NCI-H748 treated with DMSO at 0.1 percent for 48 hours (cell line): ENCODE data around the gene TYR.
A peak's percentile ranks its signal among the peaks of the same experiment; 100 is the strongest.
"Not testable (repeated sequence)": the region's sequence is repeated elsewhere in the genome, so short reads cannot be mapped to it uniquely, and the experiment has no call there.

Source experiments
- DNase-seq: peaks from one replicate; lab custom pipeline; 2025; lab: John Stamatoyannopoulos, UW

The TYR gene

DNA sequence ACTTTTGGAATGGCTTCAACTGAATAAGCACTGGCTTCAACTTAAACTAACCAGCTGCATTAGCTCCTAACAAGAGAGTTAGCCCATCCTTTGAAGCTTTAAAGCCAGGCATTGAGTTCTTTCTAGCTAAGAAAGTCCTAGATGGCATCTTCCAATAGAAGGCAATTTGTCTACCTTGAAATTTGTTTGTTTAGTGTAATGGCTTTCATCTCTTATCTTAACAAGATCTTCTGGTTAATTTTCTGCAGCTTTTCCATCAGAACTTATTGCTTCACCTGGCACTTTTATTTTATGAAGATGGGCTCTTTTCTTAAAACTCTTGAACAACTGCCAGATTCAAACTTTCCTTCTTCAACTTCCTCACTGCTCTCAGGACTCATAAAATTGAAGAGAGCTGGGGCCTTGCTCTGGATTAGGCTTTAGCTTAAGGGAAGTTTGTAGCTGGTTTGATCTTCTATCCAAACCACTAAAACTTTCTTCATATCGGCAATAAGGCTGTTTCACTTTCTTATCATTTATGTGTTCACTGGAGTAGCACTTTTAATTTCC is 94.9 kb downstream of the TYR start:
- not testable (repeated sequence) for DNase-seq

- not testable (repeated sequence) for DNase-seq
Observed at GRCh38 chr11:89273220-89273619, 95.5 kb downstream of the TYR start.

- DNase-seq: no peak
Observed at GRCh38 chr11:89275966-89276365, 98.3 kb downstream of the TYR start.

DNA sequence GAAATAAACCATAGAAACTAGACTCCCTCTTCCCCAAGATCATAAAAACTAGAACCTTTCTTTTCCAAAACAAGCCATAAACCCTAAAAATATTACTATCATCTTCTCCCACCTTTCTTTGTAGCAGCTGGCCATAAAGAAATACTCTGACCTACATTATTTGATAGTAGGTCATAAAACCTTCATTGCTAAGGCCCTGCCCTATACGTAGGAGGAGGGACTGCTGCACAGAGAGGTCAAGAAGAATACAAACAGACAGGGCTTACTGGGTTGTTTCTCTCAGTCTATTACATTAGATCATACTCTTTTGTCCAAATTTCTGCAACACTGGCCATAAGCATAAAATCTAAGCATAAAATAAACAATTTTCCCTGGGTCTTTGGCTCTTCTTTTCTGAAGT is 101.5 kb downstream of the TYR start:
- DNase-seq: no peak

- DNase-seq: not testable (repeated sequence)
Observed at GRCh38 chr11:89281032-89281677, 103.5 kb downstream of the TYR start.

DNA sequence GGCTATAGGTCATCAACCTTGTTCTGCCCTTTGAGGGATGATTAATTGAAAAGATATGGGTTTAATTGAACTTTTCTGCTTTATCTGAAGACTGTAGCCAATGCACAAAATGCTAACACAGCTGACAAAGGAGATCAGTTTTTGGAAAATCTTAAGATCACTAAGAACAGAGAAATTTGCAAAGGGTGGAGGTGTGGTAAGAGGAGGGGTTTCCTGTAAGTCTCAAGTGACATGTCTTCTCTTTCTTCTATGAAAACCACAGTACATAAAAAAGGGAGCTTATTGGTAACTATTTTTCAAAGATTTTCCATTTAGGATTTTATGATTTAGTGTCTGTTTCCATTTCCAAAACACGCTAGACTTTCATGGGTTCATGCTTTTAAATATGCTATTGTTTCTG is 108.9 kb downstream of the TYR start:
- not testable (repeated sequence) for DNase-seq

DNA sequence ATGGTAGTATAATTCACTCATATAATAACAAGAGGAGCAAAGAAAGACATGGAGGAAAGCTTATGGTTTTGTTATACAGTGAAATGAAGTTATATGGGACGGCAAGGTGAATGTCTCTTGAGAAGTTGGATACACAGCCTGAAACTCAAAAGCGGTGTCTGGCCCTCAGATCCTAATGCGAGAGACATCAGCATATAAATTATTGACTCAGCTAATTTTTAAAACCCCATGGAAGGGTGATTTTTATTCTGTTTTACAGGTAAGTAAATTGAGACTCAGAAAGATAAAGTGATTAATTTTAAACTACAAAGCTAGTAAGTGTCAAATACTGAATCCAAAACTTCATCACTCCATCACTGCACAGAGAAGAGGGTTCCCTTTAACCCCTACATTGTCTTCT is 110.3 kb downstream of the TYR start:
- DNase-seq: not testable (repeated sequence)

DNA sequence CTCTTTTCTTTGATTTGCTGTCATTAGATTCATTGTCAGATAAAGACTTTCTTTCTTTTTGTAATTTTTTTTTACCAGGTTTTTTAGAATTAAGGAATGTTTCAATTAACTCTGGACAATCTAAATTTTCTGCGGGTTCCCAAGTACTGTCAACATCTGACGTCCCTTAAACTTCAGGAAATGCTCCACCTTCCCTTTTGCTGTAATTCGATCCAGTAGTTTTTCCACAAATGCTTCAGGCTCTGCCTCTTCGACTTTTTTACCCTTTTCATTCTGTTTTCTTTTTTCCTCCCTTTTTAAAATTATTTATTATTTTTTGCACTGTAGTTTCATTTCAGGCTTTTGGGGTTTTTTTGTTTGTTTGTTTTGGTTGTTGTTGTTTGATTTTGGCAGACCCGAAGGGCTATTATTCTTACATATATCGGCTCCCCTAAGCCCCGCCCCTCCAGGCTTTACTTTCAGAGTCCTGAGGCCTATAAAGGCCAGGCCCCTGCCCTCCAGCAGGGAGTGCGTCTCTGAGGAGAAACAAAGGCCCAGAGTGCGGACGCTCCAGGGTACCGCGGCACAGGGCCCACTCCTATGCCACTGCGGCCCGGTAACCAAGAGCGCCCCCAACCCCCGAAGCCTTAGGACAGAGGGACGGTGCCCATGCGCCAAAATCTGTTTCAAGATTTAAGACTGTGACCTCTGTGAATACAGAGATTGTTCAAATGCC is 116.4 kb downstream of the TYR start:
- DNase-seq: no peak

DNA sequence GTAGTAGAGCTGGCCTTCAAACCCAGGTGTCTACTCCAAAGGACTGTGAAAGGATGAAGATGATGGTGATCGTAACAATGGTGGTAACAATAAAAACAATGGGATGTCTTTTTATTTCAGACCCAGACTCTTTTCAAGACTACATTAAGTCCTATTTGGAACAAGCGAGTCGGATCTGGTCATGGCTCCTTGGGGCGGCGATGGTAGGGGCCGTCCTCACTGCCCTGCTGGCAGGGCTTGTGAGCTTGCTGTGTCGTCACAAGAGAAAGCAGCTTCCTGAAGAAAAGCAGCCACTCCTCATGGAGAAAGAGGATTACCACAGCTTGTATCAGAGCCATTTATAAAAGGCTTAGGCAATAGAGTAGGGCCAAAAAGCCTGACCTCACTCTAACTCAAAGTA is 117.3 kb downstream of the TYR start:
- not testable (repeated sequence) for DNase-seq

DNA sequence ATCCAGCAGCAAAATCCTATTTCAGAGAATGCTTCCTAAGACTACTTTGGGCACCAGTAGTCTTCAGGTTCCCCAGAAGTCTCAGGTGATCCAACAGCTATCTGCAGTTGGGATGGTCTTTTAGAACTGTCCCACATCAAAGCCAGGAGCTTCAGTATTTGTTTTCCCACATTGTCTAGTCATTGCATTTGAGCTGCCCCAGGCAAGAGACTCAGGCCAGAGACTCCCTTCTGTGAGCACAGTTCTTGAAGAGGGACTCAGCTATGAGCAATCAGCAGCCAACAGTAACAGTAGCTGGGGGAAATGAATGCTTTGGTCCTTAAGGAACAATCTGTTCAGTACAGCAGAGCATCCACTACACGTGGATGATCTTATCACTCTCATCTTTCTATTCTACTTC is 125.4 kb downstream of the TYR start:
- not testable (repeated sequence) for DNase-seq

GRCh38 chr11:89308272-89308671 is 130.6 kb downstream of the TYR start:
- DNase-seq: not testable (repeated sequence)

- DNase-seq: not testable (repeated sequence)
Observed at GRCh38 chr11:89309321-89309985, 131.8 kb downstream of the TYR start.

- not testable (repeated sequence) for DNase-seq
Observed at GRCh38 chr11:89310607-89311006, 132.9 kb downstream of the TYR start.

DNA sequence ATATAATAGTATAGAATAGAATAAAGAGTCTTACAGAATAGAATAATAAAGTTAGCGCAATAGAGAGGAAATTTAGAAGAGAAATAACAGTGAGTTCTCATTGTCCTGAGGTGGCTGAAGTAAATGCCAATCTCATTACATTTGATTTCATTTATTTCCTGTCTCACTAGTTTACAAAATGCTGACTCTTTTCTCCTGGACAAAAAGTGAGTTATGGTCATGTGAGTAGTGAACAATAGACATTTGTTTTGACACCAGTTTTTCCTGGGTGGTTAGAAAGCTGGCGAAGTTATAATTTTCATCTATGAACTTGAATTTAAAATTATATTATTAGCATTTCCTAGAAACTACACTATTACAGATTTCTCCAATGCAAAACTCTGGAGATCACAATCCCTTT is 143.7 kb downstream of the TYR start:
- DNase-seq: no peak

- DNase-seq: no peak
Observed at GRCh38 chr11:89327885-89328284, 150.2 kb downstream of the TYR start.

- not testable (repeated sequence) for DNase-seq
Observed at GRCh38 chr11:89331940-89332339, 154.3 kb downstream of the TYR start.

DNA sequence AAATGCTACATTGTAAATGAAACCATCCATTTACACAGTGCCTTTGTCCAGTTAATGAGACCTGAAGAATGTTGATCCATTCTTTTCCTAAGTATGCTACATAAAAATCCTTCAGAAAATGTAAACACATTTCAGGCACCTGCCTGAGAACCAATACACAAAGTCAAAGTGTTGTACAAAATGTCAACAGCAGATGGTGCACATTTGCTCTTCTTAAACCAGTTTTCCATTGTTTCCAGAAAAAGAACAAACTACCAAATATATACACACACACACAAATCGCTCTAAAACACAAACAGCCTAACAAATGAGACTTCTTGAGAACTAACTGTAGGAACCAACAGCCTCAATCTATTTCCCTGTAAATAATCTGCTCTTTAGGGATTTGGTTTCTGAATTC is 156.0 kb downstream of the TYR start:
- peak; percentile 10 for DNase-seq

DNA sequence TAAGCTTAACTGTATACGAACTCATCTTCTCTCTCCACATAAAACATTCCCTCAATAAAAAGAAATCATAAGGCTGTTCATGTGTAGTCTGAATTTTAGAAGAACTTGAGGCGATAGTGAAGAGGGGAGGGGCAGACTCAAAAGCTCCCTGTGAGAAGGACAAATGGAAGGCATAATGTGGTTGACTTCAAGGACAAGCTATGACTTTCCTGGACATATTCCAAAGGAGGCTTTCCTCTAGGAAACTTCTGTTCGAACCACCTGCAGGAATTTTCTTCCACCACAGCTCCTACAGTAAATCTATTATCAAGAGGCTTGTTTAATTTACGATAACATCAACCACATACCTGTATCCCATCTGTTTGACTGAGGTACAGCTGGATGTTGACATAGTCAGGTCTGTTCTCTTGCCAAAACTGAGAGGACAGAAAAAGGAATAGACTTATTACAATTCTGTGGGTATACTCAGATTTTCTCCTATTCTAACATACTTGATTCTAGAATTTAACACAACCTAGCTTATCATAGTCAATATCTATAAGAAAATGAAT is 159.5 kb downstream of the TYR start:
- DNase-seq: not testable (repeated sequence)

DNA sequence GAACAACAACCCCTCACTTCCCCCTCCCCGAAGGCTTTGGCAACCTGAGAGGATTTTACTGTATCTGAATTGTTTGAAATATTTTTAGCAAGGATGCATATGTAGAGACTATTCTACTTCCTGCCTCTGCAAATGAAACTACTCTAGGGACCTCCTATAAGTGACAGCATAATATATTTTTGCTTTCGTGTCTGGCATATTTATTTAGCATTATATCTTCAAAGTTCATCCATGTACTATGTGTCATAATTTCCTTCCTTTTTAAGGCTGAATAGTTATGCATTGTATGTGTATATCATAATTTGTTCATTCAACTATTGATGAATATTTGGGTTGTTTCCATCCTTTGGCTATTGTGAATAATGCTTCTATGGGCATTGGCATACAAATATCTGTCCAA is 160.4 kb downstream of the TYR start:
- DNase-seq: not testable (repeated sequence)

DNA sequence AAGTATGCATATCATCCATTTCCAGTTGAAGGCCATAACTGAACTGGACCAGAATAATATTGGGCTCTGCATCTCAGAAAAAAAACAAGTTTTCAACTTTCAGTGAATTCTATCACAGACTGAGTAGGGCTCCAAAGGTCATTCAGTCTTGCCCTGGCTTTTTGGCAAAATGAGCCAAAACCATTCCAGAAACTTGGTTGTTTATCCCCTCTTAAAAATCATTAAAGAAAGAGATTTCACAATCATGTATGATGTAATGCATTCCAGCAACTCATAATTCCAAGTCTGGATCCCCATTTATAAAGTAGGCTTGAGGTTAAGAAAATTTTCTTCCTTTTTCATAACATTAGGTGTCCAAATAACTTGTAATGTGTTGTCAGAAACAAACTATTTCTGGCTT is 162.8 kb downstream of the TYR start:
- DNase-seq: not testable (repeated sequence)

DNA sequence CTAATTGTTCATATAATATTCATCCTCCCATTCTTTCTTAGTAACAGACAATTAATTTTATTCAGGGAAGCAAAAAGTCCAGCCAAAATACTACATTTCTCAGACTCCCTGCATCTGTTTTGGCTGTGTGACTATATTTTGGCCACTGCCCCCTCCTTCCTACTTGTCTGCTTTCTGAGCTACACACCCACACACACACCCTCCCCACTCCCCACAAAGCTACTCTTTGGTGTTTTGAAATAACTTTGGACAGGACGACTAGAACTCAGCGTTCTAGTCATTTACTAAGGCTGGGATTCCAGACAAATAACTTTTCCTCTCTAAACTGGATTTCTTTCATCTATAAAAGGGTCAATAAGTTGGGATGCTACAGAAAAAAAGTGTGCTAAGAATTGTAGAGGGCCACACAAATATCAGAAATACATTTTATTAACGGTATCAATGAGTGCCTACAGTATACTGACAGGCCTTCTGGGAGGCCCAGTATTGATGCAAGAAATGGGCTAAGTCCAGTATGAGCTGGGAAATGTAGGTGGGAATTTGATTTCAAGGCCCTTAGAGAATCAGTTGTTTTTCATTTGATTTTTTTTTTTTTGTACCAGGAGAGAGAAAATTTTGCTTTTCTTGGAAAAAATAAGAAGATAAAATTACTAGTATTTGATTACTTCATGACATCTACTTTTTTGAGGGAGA is 165.4 kb downstream of the TYR start:
- DNase-seq: not testable (repeated sequence)
